GM23338 (cell line): ENCODE measurements around the gene RNF20.

Experiments
- CTCF ChIP-seq, 2 experiments: fragments of 200-600 bp in 1 of 2; sonication (generic) in 1 of 2; conservative IDR thresholded peaks; 2 replicates each; pipeline versions ENCODE4 v1.5.1 to v1.6.1; 2016 to 2017; ENCODE audit warnings: antibody characterized with exemption in 2 of 2, low read depth in 2 of 2, mild to moderate bottlenecking in 2 of 2, moderate library complexity in 1 of 2
- EZH2 ChIP-seq: fragments of 200-600 bp; sonication (generic); IDR thresholded peaks from one replicate; pipeline ENCODE4 v1.8.0; 2017; ENCODE audit warnings: antibody characterized with exemption, mild to moderate bottlenecking, low read depth; ENCODE audit not compliant: unreplicated experiment
- REST ChIP-seq: IDR thresholded peaks from one replicate; pipeline ENCODE4 v1.6.1; 2018; ENCODE audit warnings: antibody characterized with exemption; ENCODE audit not compliant: unreplicated experiment
- STAT1 ChIP-seq: IDR thresholded peaks from one replicate; pipeline ENCODE4 v1.6.1; 2016; ENCODE audit warnings: antibody characterized with exemption; ENCODE audit not compliant: unreplicated experiment

- TF ChIP-seq EZH2 (no peak), STAT1 (no peak), REST (no peak), CTCF (conservative IDR thresholded peaks at IDR 0.05; ENCODE audit: low read depth in 2 of 2) (no peak)
Measured at GRCh38 chr9:101540069-101540468, 6.4 kb downstream of the RNF20 start.
